GM18502 (cell line): Measurements from ENCODE around the gene PPARA.

Experiments used
- ATAC-seq: cut with Tn5 transposase; IDR thresholded peaks from one replicate; pipeline ENCODE4 v1.9.1; 2021; ENCODE audit warnings: mild to moderate bottlenecking; ENCODE audit not compliant: unreplicated experiment, poor library complexity

Gene PPARA

DNA sequence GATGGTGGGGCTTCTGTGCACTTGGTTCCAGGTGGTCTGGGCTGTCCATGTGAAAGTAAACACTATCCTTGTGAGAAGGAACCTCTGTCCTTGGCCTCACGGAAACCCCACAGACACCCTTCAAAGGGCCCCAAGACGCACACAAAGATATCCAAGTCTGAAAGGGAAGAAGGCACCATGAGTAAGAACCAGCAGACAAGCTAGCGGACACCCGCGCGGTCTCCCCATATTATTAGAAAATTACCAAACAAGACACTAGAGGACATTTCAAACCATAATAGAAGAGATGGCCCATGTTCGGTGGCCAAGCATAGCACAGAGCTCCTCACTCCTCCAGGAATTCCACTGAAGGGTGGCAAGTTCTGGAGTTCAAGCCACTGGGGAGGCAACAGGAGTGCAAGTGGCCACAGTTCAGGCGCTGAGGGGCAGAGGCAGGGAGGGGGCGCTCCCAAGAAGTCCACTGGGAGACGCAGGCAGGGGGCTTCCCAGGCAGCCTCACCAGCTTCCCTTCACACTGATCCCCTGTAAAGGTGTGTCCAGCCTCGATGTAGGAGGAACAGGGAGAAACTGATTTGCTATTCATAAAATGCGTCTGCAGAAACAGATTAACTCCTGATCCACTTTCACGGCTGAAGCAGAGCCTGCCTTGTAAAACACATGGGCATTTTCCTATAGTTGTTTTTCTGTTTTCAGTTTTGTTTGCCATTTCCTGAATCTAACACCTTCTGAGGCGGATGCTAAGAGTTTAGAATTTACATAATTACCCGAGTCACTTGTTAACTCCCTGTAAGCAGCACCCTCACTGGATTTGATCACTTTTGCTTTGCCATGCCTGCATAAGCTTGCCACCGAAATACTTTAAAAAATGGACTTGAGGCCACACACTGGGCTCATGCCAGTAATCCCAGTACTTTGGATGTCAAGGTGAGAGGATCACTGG lies 9.1 kb upstream of the PPARA start:
- ATAC-seq: no peak

DNA sequence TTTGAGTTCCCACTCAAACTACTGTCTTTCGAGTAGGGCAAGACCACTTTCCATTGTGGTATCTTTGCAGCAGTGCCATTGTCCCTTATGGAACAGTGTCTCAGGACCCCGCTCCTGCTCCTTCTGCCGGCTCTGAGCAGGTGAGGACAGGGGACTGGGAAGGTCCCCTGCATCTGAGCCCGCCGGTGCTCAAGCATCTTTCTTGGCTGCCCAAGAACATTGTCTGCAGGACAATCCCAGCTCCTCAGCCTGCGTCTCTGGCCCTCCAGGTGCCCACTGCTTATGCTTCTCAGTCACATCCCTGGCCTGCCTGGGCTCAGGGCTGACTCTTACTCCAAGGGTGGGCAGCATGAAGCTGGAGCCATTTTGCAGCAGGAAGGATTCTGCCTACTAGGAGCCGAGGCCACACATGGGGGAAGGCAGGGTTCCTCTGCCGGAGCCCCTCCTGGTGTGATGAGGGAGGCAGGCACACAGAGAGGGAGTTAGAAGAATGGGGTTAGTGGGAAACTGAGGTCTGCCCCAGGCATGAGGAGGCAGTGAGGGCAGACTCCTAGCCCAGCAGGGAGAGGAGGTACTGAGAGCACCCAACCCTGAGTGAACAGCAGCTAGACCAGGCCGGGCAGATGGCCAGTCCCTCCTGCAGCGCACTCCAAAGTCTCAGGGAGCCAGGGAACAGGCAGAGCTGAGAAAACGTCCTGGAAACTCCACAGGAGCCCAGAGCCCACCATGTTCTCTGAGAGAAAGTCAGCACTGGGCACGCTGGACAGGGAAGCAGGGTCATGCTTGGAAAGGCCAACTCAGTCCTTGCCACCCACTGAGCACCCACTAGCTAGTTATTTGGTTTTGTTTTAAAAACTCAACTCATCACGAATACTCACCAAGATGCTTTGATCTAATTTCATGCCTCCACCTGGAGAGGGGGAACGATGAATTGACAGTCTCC lies 7.5 kb upstream of the PPARA start:
- no peak for ATAC-seq

- no peak for ATAC-seq
Observed at GRCh38 chr22:46143491-46144147, 6.7 kb upstream of the PPARA start.

DNA sequence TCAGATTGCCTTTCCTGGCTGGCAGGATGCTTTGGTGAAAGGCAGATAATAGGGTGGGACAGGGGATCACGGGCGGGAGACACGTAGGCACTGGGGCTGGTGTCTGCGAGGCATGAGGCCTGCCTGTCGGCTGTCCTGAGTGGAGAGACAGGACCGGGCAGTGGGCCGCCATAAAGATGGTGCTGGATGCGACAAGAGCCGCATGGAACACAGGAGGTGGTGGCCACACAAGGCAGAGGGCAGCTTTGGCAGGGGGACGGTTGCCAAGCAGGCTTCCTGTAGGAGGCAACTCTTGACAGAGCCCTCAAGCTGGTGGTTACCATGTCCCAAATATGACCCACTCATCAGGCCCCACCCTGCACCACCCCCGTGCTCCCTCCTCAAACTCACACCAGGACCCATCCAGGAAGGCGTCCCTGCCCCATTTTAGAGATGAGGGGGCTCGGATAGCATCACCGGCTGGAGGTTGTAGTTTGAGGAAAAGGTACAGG lies 4.9 kb upstream of the PPARA start:
- no peak for ATAC-seq

GRCh38 chr22:46145896-46146295 lies 4.4 kb upstream of the PPARA start:
- ATAC-seq: no peak

GRCh38 chr22:46146329-46146728 lies 4.0 kb upstream of the PPARA start:
- ATAC-seq: no peak

- ATAC-seq: no peak
Observed at GRCh38 chr22:46147061-46147460, 3.3 kb upstream of the PPARA start.

DNA sequence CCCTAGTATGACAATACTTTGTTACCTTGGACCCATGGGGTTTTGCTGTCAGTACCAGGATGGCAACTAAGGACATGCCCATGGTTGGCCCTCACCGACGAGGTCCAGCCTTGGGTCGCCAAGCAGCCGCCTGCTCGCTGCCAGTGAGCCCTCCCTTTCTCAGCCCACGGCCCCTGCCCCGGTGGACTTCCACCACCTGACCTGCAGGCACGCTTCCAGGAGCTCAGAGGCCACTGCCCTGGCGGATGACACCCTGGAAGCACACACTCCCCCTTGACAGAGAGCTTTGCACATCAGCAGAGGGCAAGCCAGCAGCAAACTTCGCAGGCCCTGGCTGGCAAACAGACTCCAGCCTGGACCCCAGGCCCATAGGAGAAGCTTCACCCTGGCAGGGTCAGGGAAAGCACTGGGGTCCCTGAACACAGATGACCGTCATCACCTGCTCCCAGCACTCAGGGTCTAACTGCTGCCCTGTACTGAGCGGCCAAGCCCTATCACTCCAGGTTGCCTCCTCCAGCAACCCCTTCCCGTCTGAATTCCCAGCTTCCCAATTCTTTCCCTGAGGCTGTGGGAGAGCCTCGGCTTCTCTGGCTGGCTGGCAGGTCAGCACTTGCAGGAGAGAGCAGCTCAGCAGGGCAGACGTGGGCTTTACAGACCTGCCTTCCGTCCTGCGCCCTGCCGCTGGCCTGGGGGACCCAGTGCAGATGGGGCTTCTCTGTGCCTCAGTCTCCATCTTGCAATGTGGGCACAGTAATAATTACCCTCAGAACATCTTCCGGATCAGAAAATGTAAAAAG lies 2.7 kb upstream of the PPARA start:
- no peak for ATAC-seq

- no peak for ATAC-seq
Observed at GRCh38 chr22:46148336-46148735, 2.0 kb upstream of the PPARA start.

GRCh38 chr22:46148816-46149511 lies 1.4 kb upstream of the PPARA start:
- ATAC-seq: no peak

GRCh38 chr22:46149512-46150033 lies 753 bp upstream of the PPARA start:
- ATAC-seq: peak; percentile 8

DNA sequence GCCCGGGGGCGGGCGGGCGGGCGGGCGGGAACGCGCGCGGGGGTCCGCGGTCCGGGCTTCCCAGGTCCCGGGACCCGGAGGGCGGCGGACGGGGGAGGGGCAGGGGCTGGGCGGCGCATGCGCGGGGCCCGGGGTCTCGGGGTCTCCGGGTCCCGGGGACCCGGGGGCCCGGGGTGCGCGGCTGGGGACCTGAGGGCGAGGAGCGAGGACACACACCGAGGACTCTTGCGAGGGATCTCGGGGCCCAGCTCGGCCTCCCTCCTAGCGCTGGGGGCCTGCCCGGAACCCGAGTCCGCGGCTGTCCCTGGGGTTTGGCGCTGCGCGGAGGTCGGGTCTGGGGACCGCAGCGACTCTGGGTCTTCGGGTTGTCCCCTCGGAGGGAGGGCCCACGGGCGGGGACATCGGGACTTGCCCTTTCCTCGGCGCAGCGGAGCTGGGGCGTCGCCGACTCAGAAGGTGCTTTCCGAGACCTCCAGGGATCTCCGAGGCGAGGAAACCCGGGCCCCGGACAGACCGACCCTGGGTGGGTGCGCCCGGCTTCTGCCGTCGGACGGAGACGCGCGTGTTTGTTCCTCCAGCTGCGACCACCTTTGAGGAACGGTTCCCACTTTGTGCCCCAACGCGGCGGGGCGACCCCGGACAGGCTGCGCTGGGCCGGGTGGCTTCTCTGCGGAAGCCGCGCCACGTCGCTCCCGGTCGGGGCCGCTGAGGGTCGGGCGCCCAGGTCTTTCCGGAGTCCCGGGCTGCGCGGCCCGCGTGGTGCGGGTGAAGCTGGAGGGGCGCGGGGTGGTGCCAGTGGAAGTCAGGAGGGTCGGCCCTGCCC lies 540 bp downstream of the PPARA start:
- peak; percentile 32 for ATAC-seq

DNA sequence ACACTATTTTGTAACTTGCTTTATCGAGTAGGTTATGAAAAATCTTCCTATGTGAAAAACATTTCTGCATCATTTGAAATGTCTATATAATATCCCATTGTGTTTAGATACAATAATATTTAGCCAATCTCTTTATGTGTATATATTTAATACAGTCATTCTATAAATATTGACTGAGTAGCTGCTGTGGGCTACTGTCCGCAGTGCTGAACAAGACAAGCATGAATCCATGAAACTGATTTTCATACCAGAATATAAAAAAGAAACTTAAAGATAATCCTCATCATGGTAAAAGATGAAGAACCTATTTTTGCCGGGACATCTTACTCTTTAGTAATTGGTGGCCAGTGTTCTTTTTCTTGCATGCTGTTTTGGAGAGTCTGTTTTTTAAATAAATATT lies 3.6 kb downstream of the PPARA start:
- ATAC-seq: no peak

DNA sequence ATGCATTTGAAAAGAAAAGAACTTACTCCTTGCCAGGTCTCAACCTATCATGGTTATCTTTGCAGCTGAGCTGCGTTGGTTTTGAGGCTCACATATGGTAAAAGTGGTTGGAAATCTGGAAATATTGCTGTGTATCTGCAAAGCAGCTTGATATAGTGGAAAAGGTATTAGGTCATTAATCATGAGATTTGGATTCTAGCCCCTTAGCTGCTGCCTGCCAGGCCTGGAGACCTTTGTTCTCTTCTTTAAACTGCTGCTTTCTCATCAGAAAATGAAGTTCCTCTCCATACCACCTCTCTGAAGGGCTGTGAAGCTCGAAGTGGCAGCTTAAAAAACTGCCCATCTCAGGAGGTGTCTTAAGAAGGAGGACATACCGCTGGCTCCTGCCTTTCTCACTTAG lies 5.7 kb downstream of the PPARA start:
- no peak for ATAC-seq

GRCh38 chr22:46158283-46158682 lies 8.0 kb downstream of the PPARA start:
- no peak for ATAC-seq

GRCh38 chr22:46159212-46159611 lies 8.9 kb downstream of the PPARA start:
- ATAC-seq: no peak

DNA sequence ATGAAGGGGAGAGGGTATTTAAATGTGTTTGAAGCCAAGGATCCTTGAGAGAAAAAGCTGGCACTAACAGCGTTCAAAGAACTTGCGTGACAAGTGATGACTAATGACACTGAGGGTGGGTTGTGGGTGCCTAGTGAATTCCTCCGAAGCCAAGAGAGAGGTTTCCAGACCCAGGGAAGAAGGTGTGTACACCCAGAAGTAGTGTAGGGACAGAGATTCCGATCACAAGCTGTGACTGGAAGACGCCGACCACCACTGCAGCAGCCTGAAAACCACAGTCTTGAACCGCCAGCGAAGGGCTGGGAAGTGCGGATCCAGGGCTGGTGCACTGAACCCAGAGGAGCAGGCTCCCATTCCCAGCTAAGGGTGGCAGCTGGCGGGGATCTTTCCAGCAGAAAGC lies 9.5 kb downstream of the PPARA start:
- no peak for ATAC-seq

DNA sequence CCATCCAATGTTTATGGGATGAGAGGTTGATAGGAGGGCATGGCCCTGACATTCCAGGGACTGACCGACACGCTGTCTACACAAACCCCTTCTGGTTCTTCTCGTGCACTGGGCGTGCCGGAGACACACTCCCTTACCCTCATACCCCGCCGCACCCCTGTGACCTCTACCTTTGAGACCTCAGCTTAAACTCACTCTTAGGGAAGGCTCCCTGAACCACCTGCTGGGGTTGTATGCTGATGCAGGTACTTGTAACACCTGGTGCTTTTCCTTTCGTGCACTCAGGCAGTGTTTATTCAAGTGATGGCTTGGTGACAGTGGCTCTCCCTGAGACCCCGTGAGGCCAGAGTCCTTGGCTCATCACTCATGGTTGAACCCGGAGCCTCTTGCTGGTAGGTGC lies 12.0 kb downstream of the PPARA start:
- ATAC-seq: no peak
